ENCODE results near the gene MACROH2A1.
A peak's percentile ranks its signal among the peaks of the same experiment; 100 is the strongest.

MACROH2A1 gene

DNA sequence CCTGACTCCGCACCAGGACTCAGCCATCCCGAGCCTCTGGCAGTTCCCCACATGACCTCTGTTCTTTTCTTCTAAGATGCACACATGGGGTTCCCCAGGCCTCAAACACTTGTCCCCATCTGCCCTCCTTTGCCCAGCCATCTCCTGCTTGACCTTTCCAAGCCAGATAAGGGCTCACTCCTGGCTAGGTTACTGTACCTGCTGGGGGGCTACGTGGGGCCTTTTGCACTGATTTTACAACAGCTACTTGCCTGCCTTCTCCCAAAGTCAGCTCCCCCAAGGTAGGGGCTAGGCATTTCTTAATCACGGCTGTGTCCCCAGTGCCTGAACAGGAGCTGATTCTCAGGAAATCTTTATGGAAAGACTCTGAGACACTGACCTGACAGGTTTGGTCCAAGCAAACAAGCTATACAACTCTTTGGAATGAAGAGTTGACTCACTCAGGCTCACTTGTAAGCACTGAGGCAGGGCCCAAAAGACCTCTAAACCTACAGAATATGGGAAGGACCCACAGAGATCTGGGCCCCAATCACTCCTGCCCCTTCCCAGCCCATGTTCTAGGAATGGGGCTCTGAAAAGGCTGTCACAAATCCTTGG, 2.5 kb downstream of the MACROH2A1 start:
- no peak for DNase-seq

DNA sequence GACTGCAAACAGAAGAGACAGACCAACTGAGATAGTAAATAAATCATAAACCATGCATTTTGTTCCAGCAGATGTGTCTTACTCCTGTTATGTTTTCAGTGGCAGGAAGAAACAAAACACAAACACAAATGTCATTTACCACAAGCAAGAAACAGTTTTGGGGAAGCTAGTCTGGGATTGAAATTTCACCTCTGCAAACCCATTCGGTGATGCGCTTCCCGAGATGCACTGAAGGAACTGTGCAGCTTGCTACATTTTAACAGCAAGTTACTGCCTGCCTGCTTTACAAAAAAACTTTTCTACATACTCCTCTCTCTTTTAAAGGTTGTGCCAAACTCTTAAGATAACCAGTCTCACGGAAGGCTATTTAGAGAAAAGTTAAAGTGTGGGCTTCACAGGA, 3.2 kb downstream of the MACROH2A1 start:
- DNase-seq, result no peak

DNA sequence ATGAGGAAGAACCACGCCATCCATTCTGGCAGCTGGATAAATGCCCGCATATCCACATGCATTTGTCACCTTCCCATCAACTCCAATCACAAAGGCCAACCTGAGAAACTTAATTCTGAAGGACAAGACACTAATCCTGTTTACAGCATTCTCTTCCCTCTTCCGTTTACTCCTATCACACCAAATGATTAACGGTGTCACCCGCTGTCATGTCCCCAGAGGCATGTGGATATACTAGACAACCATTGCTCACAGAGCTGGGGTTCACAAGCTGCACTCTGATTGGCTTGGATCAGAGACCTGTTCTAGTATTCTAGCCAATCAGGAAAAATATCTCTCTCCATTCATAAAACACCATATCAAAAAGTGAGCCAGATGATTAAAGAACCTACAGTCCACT, 3.6 kb downstream of the MACROH2A1 start:
- DNase-seq, result peak; percentile 45

DNA sequence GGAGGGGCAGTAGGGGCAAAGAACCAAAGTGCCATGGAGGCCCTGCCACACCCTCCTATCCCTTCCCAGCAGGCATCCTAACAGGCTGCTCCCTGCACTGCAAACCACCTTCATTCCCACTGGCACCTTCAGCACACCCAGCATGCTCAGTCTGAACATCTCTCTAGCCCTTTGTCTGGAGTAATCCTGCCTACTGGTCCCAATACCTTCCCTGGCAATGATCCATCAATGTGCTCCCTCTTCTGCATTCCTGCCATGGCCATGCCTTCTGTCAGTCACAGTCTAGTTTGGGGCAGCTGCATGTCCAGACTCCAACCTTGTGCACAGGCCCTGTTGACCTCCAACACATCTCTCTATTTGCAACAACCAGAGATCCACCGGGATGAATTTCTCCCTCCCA, 4.9 kb downstream of the MACROH2A1 start:
- no peak for DNase-seq

DNA sequence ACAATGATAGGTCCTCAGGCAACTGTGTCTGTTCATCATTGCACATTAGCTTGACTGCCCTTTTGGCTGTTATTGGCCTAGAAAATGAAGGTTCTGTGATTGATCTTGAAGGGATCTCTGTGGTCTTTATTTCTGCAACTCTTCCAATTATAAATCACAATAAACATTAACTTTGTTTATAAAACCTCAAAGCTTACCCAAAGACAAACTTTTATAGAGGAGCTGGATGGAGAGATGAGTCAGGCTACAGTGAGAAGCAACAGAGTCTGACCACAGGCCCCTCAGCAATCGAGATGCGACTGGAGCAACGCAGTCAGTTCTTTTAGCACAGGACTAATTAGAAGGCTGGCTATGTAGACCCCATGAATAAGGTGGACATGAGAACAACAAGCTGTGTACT, 5.3 kb downstream of the MACROH2A1 start:
- DNase-seq, result no peak

DNA sequence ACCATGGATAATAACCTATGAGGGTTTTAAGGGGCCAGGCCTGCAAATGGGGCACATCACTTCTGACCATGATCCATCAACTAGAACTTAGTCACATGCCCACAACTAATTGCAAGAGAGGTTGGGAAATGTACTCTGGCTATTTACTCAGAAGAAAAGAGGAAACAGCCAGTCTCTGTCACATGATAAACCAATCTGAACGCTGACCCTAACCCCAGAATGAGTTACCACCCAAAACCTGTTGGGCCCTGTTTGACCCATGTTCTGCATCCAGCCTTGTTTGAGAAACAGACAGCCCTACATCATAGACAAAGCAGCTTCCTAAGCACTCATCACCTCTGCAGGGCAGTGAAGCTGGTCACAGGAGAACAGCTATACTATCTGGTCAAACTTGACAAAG, 5.8 kb downstream of the MACROH2A1 start:
- no peak for DNase-seq

DNA sequence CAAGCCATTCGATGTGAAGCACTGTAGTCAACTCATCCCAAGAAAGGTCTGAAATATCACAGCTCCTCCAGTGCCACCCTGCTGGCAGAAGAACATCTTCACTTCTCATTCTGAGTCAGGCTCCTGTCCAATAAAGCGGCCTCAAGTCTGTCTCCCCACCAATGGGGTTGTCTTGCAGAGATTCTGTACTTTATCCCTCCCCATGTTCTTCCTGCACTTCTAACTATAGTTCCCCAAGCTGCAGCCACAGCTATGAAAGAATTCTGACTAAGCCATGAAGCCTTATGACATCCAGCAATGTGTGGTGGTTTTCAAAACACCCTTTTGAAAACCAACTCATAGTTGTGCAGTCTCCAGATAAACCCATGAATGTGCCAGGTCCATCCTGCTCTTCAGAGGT, 6.8 kb downstream of the MACROH2A1 start:
- DNase-seq, result no peak

DNA sequence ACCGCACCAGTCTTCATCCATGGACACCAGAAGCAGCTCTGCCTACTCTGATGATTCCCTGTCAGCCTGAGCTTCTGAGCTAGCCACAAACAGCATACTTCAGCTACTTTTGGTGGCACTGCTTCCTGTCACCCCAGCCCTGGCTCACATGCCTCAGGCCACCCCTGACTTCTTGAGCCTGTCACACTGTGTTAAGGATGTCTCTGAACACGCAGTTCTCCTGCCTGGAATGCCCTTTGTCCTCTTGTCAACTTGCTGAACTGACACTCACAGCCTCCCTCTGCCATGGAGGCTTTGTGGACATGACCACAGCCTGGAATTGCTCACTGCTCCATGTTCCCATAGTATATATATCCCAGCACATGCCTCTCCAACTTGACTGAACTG, 7.2 kb downstream of the MACROH2A1 start:
- DNase-seq, result no peak

DNA sequence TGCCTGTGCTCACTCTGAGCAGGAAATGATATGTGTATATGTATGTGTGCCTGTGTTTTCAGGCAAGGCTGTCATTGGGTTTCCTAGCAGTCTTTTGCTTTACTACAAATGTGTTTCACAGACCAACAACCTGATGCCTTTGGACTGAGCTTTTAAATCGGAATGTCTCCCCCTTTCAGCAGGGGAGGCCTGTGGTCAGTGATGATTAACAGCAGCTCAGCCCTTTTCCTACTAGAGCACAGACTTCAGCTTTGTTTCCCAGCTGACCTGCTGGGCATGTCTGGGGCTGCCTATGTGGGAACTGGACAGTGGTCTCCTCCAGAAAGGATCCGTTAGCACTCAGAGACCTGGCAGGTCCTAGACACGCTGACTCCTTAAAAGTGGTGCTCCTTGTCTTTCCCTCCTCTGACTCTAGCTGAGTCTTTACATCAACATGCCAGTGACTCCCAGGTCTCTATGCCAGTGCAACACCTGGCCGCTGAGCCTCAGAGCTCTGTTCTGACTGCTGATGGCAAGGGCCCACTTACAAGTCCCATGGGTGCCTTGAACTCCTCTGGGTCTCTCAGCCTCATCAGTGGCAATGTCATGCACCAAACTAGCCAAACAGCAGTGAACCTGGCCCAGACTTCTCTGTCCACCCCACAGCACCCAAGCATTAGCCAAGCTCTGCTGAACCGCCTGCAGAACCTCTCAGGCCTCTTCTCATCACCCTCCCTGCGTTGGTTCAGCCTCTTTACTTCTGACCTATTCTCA, 7.7 kb downstream of the MACROH2A1 start:
- DNase-seq, result no peak

DNA sequence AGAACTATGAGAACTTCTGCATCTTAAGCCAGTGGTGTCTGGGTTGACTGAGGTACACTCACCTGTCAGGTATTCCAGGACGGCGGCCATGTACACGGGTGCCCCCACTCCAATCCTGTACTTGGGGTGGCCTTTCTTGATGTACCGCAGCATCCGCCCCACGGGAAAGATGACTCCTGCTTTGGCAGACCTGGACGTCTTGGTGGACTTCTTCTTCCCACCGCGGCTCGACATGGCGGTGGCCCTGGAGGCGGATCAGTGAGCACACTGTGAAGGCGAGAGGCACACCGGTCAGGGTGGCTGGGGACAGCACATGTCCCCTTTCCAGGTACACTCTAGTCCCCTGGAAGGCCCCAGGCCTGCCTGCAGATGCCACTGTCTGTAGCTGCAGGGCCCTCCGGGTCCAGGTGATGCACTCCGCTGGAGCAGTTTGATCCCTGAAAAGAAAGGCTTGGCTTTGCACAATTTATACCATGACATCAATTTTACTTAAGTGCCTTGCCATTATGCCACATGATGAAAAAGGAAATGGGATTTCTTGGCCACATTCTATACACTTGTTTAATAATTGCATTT, 10.1 kb downstream of the MACROH2A1 start:
- DNase-seq, result no peak

DNA sequence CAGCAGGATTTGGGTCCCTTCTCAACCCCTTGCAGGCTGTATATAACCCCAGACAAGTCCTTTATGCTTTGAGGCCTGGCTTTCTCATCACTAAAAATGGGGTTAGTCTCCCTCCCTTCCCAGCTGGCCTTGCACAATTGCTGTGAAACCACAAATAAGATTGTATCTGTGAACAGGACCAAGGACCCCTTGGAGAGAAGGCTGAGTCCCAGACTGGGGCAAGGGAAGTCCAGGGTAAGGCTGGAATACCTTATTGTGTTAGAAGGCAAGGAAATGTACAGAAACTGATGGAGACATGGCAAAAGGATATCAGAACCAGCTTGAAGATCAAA, 11.4 kb downstream of the MACROH2A1 start:
- no peak for DNase-seq

DNA sequence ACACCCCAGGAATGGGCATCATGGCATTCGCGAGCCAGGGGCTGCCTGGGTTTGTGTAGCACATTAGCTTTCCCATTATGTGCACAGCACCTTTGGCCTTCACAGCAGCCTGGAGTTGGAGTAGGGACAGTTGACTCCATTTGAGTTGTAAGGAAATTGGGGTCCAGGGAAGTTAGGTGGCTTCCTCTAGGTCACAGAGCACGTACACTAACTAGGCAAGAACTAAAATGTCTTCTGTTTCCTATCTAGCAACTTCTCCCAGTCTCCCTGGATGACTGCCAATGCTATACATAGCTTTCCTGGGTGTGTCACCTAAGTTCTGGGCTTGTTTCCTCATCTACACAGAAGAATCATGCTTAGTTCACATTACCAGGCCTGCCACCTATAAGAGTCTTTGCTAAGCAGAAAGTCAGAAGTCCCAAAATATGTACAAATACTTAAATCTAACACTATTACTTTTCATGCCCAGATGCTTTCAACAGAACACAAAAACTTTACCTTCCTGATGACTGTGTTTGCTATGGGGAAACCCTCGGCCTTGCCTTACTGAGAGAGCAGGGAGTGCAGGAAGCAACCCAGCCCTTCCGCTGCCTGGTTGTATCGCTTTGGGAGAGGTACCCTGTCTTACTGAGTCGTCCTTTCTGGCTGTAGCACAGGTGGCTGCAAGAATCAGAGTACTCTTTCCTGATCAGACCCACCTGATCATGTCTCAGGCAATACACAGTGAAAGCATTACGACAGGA, 12.0 kb downstream of the MACROH2A1 start:
- DNase-seq, result no peak

DNA sequence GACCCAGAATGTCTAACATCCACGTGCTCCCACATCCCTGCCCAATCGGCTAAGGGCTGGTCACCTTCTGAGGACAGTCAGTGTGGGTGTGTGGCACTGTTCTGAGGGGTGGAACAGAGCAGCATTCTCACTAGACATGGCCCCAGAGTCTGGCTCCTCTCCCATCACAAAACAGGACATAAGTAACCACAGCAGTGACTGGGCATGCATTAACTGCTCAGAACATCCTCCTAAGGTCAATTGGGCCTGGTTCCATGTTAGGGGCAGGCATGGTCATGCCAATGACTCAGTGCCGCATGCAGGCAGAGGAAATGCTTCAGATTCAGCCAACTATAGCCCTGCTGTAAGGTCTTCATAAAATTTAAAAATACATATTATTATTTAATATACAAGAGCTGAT, 12.9 kb downstream of the MACROH2A1 start:
- no peak for DNase-seq

DNA sequence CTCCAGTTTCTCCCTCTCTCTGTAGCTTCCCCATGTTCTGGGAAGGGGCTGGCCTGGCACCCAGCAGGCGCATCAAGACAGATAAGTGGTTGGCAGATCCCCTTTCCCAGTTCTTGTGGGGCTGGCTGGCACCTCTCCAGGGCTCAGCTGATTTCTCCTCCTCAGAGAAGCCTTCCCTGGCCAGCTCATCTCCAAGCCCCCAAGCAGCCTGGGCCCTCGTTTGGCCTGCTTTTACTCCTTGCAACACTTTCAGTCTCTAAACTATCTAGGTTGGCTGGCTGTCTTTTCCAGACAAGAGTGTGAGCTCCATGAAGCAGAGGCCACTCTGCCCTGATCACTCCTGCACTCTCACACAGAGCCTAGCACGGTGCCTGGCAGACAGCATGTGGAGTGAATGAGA, 13.5 kb downstream of the MACROH2A1 start:
- no peak for DNase-seq

DNA sequence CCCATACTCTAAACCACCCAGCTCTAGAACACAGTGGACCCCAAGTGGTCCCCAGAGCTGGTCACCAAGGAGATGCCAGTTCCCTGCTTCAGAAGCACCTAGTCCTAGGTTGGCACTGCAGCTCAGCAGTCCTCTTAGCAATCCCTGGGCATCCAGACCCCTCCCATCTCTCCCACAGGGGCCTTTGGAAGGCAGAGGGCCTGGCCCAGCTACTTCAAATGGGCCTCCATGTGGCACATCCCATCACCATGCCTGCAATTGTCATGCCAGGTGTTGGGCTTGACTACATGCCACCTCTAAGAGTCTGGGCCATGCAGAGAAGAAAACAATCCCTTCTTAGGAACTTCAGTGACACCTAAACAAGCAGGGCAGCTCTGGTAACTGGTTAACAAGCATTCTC, 14.1 kb downstream of the MACROH2A1 start:
- DNase-seq, result no peak

DNA sequence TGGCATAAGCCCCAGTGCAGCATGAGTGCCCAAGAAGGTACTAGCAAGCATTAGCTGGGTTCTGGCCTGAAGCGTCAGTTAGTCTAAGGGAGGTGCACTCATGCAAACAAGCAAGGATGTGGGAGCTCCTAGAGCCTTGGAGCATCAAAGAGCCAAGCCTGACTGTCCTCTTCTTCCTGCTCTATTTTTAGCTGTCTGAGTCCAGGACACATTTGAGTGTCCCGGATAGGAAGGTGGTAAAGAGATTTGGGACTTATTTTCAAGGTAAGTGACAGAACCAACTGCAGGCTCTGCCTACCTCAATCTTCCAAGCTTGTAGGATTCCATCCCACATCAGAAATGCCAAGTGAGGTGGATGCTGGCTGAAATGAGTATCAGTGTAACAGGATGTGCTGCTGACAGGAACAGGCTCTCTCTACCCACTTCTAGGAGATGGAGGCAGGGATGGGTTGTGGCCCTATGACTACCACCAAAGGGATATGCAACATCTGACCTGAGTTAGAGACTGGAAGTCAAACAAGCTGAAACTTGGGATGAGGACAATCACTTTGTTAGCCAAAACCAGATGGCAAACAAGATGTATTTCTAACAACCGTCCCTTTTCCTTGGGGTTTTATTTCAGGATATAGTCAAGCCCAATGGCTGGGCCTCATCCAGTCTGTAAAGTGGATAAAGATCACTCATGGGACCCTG, 15.1 kb downstream of the MACROH2A1 start:
- no peak for DNase-seq

DNA sequence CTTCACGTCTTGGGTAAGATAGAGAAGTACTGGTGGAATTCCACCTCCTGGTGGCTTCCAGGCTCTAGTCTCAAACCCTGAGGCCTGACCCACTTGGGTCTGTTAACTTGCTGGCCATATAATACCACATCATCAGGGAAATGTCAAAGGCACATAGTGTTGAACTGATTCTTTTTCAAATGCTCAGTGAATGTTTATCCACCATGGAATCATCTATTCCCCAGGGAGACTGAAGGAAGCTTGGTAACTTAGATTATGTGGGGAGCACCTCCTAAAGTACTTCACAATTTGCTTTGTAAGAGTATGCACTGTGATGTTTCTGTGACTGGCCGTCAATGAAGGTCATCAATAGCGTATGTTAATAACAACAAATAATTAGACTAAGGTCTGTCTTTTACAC, 16.1 kb downstream of the MACROH2A1 start:
- no peak for DNase-seq

DNA sequence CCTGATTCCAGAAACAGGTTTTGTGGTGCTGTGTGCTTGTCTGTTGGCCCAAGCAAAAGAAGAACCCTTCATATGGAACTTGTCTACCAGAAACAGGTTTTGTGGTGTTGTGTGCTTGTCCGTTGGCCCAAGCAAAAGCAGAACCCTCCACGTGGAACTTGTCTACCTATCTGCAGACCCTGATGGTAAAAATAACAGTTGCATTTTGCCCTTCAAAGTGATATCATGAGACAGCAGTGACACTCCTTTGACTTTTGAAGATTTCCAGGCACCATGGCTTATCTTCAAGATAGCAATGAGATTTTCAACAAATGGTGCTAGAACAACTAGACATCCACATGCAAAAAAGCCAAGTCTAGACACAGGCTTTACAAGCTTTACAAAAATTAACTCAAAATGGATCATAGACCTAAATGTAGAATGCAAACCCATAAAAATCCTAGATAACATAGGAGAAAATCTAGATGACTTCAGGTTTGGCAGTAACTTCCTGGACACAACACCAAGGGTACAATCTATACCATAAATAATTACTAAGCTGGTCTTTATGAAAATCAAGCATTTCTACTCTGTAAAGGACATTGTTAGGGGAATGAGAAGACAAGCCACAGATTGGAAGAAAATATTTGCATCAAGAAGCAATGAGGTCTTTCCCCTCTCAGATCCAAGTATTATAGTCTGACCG, 16.8 kb downstream of the MACROH2A1 start:
- no peak for DNase-seq

DNA sequence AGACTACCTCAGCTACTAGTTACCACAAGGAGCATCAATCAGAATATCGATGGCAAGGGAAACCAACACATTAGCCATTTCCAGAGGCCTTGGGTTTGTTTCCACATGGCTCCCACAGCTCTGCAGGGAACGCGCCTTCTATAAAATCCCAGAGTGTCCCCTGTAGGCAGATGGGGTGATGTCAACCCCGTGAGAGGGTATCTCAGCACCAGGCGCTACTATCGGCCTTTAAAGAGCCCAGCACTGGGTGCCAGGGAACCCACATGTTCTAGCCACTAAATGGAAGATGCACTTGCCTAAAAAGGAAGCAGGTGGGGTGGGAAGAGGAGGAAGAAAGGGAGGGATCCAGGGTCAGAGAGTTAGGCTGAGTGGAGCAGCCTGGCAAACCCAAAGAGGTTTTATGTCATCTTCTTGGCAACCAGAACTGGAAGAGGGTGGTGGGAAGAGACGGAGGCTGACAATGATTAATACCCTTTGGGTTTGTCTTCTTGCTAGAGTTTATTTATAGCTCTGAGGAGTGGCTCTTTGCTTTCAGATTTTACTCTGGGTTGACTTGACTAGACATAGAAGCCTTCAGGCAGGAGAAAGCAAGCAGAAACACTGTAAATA, 19.9 kb downstream of the MACROH2A1 start:
- DNase-seq, result no peak

DNA sequence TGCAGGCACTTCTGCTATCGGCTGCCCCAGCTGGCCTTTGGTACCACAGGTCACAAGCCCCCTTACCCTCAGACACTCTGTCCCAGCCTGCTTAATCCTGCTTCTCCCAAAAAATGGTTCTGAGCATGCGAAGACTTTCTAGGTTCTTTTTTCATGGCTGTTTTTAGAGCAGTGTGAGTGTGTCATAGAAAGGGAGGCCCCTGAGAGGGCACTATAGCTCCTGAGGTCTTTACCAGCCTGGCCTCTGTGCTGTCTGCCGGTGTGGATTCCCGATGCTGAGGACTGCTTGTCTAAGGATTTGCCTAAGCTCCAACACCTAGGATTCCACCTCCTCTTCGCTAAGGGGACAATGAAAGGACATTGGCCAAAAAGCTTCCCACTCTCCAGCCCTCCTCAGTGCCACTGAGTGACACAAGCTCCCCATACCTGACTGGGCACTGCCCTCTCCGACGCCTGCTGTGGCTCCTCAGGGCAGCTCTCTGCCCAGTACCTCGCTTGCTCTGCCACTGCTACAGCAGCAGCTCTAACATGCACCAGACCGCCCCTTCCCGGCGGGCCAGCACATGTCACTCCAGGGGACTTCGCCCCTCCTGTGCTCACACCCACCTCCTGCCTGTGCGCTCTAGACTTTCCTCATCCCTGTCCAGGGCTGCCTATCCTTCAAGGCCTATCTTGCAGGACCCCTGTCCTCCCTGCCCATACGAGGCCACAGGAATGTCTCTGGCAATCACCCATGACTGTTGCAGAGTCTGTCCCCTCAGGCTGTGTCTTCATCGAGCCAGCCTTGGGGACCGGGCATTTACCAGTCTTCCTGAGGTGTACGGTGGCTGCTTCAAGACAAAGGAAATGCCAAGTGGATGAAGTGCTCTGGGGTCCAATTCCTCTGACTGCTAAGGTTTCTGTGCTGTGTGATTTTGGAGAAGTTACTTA, 21.0 kb downstream of the MACROH2A1 start:
- DNase-seq, result no peak

DNA sequence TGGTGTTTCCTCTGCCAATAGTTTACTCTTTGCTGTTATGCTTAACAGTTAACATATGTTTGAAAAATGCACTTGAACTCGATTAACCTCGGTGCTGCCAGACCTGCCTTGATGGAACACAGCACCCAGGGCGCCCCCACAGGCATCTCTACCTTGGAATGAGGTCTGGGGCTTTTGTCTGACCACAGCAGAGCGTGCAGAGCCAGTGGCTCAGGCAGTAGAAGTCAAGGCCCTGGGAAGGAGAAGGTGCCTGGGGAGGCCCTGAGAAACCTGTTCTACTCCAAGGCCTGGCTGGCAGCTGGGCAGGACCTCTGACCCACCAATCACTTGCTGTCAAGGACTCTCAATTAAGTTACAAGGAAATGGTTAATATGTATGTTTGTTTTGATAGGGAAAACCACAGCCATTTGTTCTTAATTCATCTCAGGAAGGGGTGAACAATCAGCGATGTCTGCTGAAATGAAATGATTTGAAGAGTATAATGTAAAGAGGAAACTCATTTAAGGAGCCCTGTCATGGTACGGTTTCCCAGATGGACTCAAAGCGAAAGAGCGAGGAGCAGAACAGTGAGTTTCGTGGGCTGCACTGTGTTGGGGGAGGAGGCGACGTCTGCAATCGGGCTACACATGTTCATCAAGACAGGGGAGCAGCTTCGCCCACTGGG, 21.9 kb downstream of the MACROH2A1 start:
- no peak for DNase-seq

Data from retina (tissue), 1 donor.